PC-9 (cell line): Measurements from ENCODE around the gene EML5.

Experiments
- CTCF ChIP-seq: fragments of 200-600 bp; sonication (generic); conservative IDR thresholded peaks from 2 replicates; pipeline ENCODE4 v1.6.1; 2017; ENCODE audit warnings: mixed run types, antibody characterized with exemption, mild to moderate bottlenecking, moderate library complexity
- EZH2 ChIP-seq: fragments of 200-600 bp; sonication (generic); IDR thresholded peaks from 2 replicates; pipeline ENCODE4 v1.8.0; 2017; ENCODE audit warnings: antibody characterized with exemption, low read depth

GRCh38 chr14:88604212-88604611 lies 188.5 kb downstream of the EML5 start:
- no peak for TF ChIP-seq CTCF
- no peak for TF ChIP-seq EZH2
